GM08714 (cell line): ENCODE measurements around the gene CPE.
"Not testable (repeated sequence)": the region's sequence is repeated elsewhere in the genome, so short reads cannot be mapped to it uniquely, and the experiment has no call there.

Source experiments
- H3K4me3 ChIP-seq: fragments of 200-500 bp; sonication (Bioruptor generic); 2 replicates; pipeline ENCODE4 v1.5.1; 2014; ENCODE audit warnings: mild to moderate bottlenecking, low read length, inconsistent platforms
- ZNF274 ChIP-seq: IDR thresholded peaks from 2 replicates; pipeline ENCODE4 v1.6.1; 2012; ENCODE audit warnings: mild to moderate bottlenecking, low read depth, low read length

Gene CPE

GRCh38 chr4:165481053-165481835, 102.4 kb downstream of the CPE start:
- no peak for TF ChIP-seq ZNF274

GRCh38 chr4:165489786-165490185, 111.0 kb downstream of the CPE start:
- no peak overlapping the region for H3K4me3 ChIP-seq
- no peak for TF ChIP-seq ZNF274

More at GRCh38 chr4:165481053-165481835, 102.4 kb downstream of the CPE start:
- no peak overlapping the region for H3K4me3 ChIP-seq

GRCh38 chr4:165492583-165492982, 113.8 kb downstream of the CPE start:
- H3K4me3 ChIP-seq, result not testable (repeated sequence)

- H3K4me3 ChIP-seq, result no peak overlapping the region
- TF ChIP-seq ZNF274, result no peak
These were observed 114.6 kb downstream of the CPE start for GRCh38 chr4:165493359-165493758.

- no peak overlapping the region for H3K4me3 ChIP-seq
- TF ChIP-seq ZNF274, result no peak
These were observed 124.4 kb downstream of the CPE start for GRCh38 chr4:165502916-165503907.

- no peak overlapping the region for H3K4me3 ChIP-seq
- no peak for TF ChIP-seq ZNF274
These were observed 125.4 kb downstream of the CPE start for GRCh38 chr4:165504184-165504583.

GRCh38 chr4:165505958-165506837, 127.4 kb downstream of the CPE start:
- no peak overlapping the region for H3K4me3 ChIP-seq
- TF ChIP-seq ZNF274, result no peak

GRCh38 chr4:165506849-165507248, 128.0 kb downstream of the CPE start:
- no peak for TF ChIP-seq ZNF274
- H3K4me3 ChIP-seq, result no peak overlapping the region

- no peak overlapping the region for H3K4me3 ChIP-seq
- TF ChIP-seq ZNF274, result no peak
These were observed 128.6 kb downstream of the CPE start for GRCh38 chr4:165507381-165507780.

GRCh38 chr4:165508372-165509120, 129.7 kb downstream of the CPE start:
- TF ChIP-seq ZNF274, result no peak
- H3K4me3 ChIP-seq, result no peak overlapping the region

- no peak for TF ChIP-seq ZNF274
- no peak overlapping the region for H3K4me3 ChIP-seq
These were observed 133.6 kb downstream of the CPE start for GRCh38 chr4:165512424-165512823.

GRCh38 chr4:165514739-165515138, 135.9 kb downstream of the CPE start:
- TF ChIP-seq ZNF274, result no peak

GRCh38 chr4:165515201-165515600, 136.4 kb downstream of the CPE start:
- H3K4me3 ChIP-seq, result no peak overlapping the region
- no peak for TF ChIP-seq ZNF274

More at GRCh38 chr4:165514739-165515138, 135.9 kb downstream of the CPE start:
- H3K4me3 ChIP-seq, result no peak overlapping the region
